ENCODE data around the gene ASXL1. TPM values are rescaled to one million over a fixed set of nuclear protein-coding genes. Genes with fewer than 3 reads are reported as not detected.
"Not testable (repeated sequence)": the region's sequence is repeated elsewhere in the genome, so short reads cannot be mapped to it uniquely, and the experiment has no call there.

The ASXL1 gene
- total and polyA plus RNA-seq, 4 experiments from 2014 or later = 8.8 to 127 (median 73.1) TPM

DNA sequence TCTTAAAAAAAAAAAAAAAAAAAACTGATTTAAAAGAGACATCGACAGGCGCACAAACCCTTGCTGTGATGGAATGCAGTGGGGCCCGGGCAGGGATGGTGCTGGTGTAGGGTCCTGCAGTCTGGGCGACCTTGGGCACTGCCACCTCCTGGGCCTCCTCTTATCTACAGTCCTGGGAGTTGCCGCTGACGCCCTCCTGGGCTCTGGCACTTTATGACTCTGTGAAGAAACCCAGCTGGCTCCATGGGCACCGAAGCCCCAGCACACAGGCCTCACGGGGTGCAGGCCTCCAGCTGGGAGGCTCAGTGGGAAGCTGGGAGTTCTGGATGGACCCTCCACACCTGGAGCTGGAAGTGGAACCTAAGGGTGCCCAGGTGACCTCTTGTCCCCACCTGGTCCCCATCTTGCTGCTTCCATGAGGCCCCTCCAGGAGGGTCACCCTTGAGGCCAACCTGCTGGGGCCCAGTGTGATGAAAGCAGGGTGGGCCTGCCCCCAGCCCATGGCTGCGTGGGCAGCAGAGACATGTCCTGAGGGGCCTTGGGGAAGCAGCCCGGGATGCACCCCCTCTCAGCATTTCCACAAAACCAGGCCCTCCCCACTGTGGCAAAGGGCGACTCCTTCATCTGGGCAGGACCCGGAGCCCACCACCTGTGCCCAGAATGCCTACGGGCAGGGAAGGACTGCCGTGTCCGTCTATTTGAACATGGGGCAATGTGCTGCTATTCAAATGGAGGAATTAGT lies 104.9 kb downstream of the ASXL1 start:
- no peaks in the 10 kb centered on the region for H3K4me1 ChIP-seq (ENCODE audit: insufficient read depth, low read length)
- H3K27ac ChIP-seq (ENCODE audit: low read depth, low read length) = no peak overlapping the region
- peak overlapping the region in 1 of 7 donors; percentile 29 for H3K27ac Mint-ChIP-seq
- no peak overlapping the region for H3K4me3 Mint-ChIP-seq
- no peaks in the 10 kb centered on the region for H3K9me3 ChIP-seq (ENCODE audit: control insufficient read depth in 1 of 2, low read length in 2 of 2)
- no peak for DNase-seq
- ChIA-PET POLR2A (ENCODE audit: partially characterized antibody) (no interaction called here), CTCF (ENCODE audit: partially characterized antibody) (no interaction called here)
- H3K27me3 ChIP-seq (ENCODE audit: insufficient read depth, low read length) = no peaks in the 10 kb centered on the region
- intact Hi-C loops (cut with micrococcal nuclease) = no loop called here
- peaks cover 0 to 2% (median 0%) of the 10 kb centered on the region in 8 donors for H3K9me3 Mint-ChIP-seq
- H3K4me3 ChIP-seq (ENCODE audit: low read length in 2 of 2) = no peak overlapping the region
- peaks cover 0 to 7% (median under 1%) of the 10 kb centered on the region in 4 donors for H3K4me1 Mint-ChIP-seq
- H3K36me3 ChIP-seq (ENCODE audit: insufficient read depth, low read length) = peaks cover 4% of the 10 kb centered on the region
- H3K36me3 Mint-ChIP-seq = peaks cover 0 to 30% of the 10 kb centered on the region in 2 donors
- H3K27me3 Mint-ChIP-seq = no peaks in the 10 kb centered on the region

DNA sequence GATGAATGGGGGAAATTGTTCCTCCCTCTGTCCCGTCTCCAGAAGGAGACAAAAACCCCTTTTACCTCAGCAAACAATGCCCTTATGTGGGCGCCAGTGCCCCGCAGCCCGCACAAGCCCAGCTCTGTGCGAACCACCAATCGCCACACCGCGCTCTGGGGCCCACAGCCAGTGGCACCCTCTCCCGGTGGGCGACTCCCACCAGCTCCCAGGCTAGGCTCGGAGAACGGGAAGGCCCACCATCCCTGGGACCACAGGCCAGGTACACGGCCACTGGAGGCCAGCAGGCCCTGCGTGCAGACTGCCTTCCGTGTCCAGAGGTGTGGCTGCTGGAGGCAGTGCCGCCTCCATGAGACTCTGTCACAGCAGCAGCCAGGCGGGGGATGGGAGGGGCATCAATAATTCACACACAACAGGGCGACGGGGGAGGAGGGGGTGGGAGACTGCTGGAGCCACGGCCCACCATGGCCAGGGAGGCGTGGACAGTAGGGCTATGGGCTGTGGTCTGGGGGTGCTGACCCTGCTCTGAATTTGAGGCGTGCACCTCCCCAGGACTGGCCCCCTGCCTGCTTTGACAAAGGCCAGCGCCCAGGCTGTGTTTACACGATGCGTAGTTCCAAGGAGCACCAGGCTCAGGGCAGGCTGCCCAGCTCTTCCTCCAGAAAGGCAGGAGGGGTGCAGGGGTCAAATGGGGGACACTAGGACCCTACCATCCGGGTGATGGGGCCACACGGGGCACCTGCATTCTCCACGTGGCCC lies 105.7 kb downstream of the ASXL1 start:
- Histone ChIP-seq H3K27me3 (ENCODE audit: insufficient read depth, low read length) (no peaks in the 10 kb centered on the region), H3K4me3 (ENCODE audit: low read length in 2 of 2) (no peak overlapping the region), H3K36me3 (ENCODE audit: insufficient read depth, low read length) (peaks cover 4% of the 10 kb centered on the region), H3K9me3 (ENCODE audit: control insufficient read depth in 1 of 2, low read length in 2 of 2) (no peaks in the 10 kb centered on the region), H3K4me1 (ENCODE audit: insufficient read depth, low read length) (no peaks in the 10 kb centered on the region), H3K27ac (ENCODE audit: low read depth, low read length) (no peak overlapping the region)
- intact Hi-C loops (cut with micrococcal nuclease) = no loop called here
- Mint-ChIP-seq H3K36me3 (peaks cover 0 to 24% of the 10 kb centered on the region in 2 donors), H3K4me3 (no peak overlapping the region), H3K4me1 (peaks cover 0 to 4% (median 0%) of the 10 kb centered on the region in 4 donors), H3K27ac (no peak overlapping the region), H3K9me3 (no peaks in the 10 kb centered on the region), H3K27me3 (no peaks in the 10 kb centered on the region)
- DNase-seq = no peak
- CTCF ChIA-PET (ENCODE audit: partially characterized antibody) = no interaction called here
- POLR2A ChIA-PET (ENCODE audit: partially characterized antibody) = no interaction called here

DNA sequence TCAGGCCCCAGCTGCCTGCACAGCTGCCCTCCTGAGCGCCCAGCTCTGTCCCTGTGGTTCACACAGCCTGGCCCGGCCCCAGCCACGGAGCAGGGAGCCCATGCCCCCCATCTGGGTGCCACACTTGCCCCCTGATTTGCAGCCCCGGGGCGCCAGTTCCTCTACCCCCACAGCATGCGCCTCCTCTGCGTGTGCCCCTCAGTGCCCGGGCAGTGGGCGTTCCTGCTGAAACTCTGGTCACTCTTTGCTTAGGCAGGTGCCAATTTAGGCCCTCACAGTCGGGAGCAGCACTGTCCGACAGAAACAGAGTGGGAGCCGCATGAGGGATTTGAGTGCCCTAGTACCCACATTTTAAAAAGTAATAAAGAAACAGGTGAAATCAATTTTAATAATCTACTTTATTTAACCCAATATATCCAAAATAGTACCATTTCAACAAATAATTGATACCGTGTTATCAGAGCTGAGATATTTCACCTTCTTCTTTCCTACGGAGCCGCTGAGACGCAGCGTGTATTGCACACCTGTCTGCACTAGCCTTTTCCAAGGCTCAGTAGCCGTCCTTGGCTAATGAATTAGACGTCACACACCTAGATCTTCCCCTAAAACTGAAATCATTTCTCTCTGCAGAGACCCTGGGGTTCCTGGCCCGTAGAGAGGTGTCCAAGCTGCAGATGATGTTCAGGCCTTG lies 106.4 kb downstream of the ASXL1 start:
- peaks cover 4% of the 10 kb centered on the region for H3K36me3 ChIP-seq (ENCODE audit: insufficient read depth, low read length)
- H3K27me3 ChIP-seq (ENCODE audit: insufficient read depth, low read length) = no peaks in the 10 kb centered on the region
- no peak for DNase-seq
- no peak overlapping the region for H3K27ac ChIP-seq (ENCODE audit: low read depth, low read length)
- Mint-ChIP-seq H3K27me3 (no peaks in the 10 kb centered on the region), H3K4me1 (peaks cover 0 to 7% (median 0%) of the 10 kb centered on the region in 4 donors), H3K36me3 (peaks cover 0 to 26% of the 10 kb centered on the region in 2 donors), H3K9me3 (no peaks in the 10 kb centered on the region), H3K4me3 (no peak overlapping the region), H3K27ac (peak overlapping the region in 4 of 7 donors; percentile 29 to 74 (median 34))
- H3K4me3 ChIP-seq (ENCODE audit: low read length in 2 of 2) = no peak overlapping the region
- CTCF ChIA-PET (ENCODE audit: partially characterized antibody) = no interaction called here
- POLR2A ChIA-PET (ENCODE audit: partially characterized antibody) = no interaction called here
- no peaks in the 10 kb centered on the region for H3K4me1 ChIP-seq (ENCODE audit: insufficient read depth, low read length)
- H3K9me3 ChIP-seq (ENCODE audit: control insufficient read depth in 1 of 2, low read length in 2 of 2) = no peaks in the 10 kb centered on the region
- intact Hi-C loops (cut with micrococcal nuclease) = no loop called here

DNA sequence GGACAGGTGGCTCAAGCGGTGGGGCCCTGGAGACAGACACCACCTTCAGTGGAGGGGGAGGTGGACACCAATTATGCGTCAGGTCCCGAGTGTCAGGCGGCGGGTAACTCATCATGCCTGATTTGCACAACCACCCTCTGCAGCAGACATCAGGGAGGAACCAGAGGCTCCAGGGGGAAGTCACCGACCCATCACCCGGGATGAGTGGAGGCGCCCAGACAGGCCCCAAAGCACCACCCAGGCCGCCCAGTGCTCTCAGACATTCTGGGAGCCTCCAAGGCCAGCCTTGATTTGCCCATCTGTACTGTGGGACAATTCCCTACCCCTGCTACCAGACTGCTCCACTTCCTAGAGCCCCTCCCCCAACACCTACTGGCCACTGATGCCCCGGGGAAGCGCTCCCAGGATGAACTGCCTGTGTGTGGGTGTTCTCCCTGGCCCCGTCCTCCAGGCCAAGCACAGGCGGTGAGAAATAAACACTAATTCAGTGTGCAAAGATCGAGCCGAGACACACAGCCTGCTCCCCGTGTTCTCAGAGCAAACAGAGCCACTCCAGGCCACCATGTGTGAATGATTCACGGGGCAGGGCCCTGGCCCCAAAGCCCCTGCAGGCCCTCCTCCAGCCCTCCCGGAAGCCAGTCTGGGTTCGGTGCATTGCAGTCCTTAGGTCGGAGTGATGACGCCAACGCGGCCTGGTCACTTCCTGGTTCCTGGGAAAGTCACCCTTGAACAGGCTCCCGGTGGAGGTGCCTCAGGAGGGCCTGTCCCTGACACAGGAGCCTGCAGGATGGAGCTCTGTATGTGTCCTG lies 107.2 kb downstream of the ASXL1 start:
- H3K36me3 ChIP-seq (ENCODE audit: insufficient read depth, low read length) = no peaks in the 10 kb centered on the region
- peak overlapping the region in 4 of 7 donors; percentile 51 to 74 (median 66) for H3K27ac Mint-ChIP-seq
- no peaks in the 10 kb centered on the region for H3K27me3 Mint-ChIP-seq
- intact Hi-C loops (cut with micrococcal nuclease) = no loop called here
- POLR2A ChIA-PET (ENCODE audit: partially characterized antibody) = interaction anchor here (1.1 kb wide), 1 partner anchor 16 kb away, joined by 4 read pairs; no protein-coding TSS in a partner anchor
- H3K36me3 Mint-ChIP-seq = peaks cover 0 to 26% of the 10 kb centered on the region in 2 donors
- H3K4me1 Mint-ChIP-seq = peaks cover 1 to 4% (median 3%) of the 10 kb centered on the region in 4 donors
- no peak overlapping the region for H3K4me3 Mint-ChIP-seq
- H3K9me3 ChIP-seq (ENCODE audit: control insufficient read depth in 1 of 2, low read length in 2 of 2) = no peaks in the 10 kb centered on the region
- H3K27ac ChIP-seq (ENCODE audit: low read depth, low read length) = no peak overlapping the region
- no peaks in the 10 kb centered on the region for H3K27me3 ChIP-seq (ENCODE audit: insufficient read depth, low read length)
- H3K9me3 Mint-ChIP-seq = no peaks in the 10 kb centered on the region
- H3K4me3 ChIP-seq (ENCODE audit: low read length in 2 of 2) = no peak overlapping the region
- H3K4me1 ChIP-seq (ENCODE audit: insufficient read depth, low read length) = no peaks in the 10 kb centered on the region
- CTCF ChIA-PET (ENCODE audit: partially characterized antibody) = no interaction called here
- peak in 1 of 5 donors; percentile 12 for DNase-seq

DNA sequence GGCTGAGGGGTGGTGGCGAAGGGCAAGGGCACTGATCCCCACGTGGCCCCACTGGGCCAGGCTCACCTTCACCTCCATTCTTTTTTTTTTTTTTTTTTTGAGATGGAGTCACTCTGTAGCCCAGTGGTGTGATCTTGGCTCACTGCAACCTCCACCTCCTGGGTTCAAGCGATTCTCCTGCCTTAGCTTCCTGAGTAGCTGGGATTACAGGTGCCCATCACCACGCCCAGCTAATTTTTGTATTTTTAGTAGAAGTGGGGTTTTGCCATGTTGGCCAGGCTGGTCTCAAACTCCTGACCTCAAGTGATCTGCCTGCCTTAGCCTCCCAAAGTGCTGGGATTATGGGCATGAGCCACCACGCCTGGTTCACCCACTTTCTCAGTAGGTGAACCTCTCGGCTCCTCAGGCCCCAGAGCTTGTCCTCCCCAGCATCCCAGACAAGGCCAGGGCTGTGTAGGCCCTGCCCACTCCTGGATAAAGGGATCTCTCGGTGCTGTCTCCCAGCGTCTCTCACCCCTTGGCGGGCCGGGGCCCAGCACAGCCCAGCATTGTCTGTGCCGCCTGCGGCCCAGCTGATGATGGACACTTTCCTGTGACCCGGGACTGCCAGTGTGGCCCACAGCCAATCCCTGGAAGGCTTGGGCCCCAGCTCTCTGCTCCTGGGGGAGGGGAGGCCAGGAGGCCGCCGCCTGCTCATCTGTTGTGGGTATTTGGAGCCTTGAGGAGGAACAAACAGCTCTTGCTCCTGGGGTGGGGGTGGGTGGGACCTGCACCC lies 108.0 kb downstream of the ASXL1 start:
- intact Hi-C loops (cut with micrococcal nuclease); CTCF ChIA-PET (ENCODE audit: partially characterized antibody); H3K4me3 Mint-ChIP-seq; H3K9me3 Mint-ChIP-seq; H3K27me3 Mint-ChIP-seq; H3K4me1 Mint-ChIP-seq; H3K36me3 ChIP-seq (ENCODE audit: insufficient read depth, low read length); H3K4me3 ChIP-seq (ENCODE audit: low read length in 2 of 2); H3K4me1 ChIP-seq (ENCODE audit: insufficient read depth, low read length); H3K27me3 ChIP-seq (ENCODE audit: insufficient read depth, low read length); H3K27ac ChIP-seq (ENCODE audit: low read depth, low read length); H3K9me3 ChIP-seq (ENCODE audit: control insufficient read depth in 1 of 2, low read length in 2 of 2): not testable (repeated sequence)
- peaks cover 0 to 27% of the 10 kb centered on the region in 2 donors for H3K36me3 Mint-ChIP-seq
- POLR2A ChIA-PET (ENCODE audit: partially characterized antibody) = interaction anchor here (1.1 to 1.2 kb wide), 2 partner anchors 12 to 17 kb away, joined by 3 to 4 read pairs; no protein-coding TSS in a partner anchor
- peak in 1 of 5 donors; percentile 1 for DNase-seq
- peak overlapping the region in 1 of 7 donors; percentile 61 for H3K27ac Mint-ChIP-seq

DNA sequence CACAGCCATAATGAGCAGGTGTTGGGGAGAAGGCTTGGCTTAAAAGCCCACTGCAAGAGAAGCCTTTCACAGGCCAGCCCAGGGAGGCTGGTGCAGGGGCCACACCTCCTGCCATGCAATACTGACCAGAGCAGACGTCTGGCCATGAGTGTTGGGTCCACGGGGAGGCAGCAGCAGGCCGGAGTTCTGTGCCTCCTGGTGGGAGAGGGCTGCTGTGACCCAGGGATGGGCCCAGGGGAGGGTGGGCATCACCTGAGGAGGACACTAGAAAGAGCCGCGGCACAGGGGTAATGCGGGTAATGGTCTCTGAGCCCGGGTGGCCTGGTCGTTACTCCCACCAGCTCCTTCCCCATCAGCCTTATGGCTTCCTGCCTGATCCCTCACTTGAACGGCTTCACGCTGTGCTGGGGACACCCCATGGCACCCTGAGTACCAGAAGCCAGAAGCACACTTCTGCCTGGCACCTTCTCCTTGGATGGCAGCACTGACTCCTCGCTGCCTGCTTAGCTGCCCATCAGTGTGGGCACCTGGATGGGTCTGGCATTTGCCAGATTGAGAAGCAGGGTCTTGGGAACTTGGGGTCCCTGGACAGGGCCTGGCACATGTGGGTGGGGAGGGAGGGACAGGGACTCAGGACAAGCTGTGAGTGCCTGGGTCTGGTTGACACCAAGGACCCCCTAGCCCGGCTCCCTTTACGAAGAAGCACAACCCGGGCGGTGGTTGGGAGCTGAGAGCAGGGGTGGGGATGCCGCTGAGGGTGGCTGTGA lies 108.8 kb downstream of the ASXL1 start:
- Mint-ChIP-seq H3K4me1 (peaks cover 7 to 14% (median 10%) of the 10 kb centered on the region in 4 donors), H3K4me3 (no peak overlapping the region), H3K36me3 (peaks cover 0 to 30% of the 10 kb centered on the region in 2 donors), H3K27ac (peak overlapping the region in 4 of 7 donors; percentile 11 to 70 (median 37)), H3K9me3 (no peaks in the 10 kb centered on the region), H3K27me3 (no peaks in the 10 kb centered on the region)
- Histone ChIP-seq H3K4me1 (ENCODE audit: insufficient read depth, low read length) (no peaks in the 10 kb centered on the region), H3K4me3 (ENCODE audit: low read length in 2 of 2) (no peak overlapping the region), H3K27ac (ENCODE audit: low read depth, low read length) (no peak overlapping the region), H3K36me3 (ENCODE audit: insufficient read depth, low read length) (no peaks in the 10 kb centered on the region), H3K27me3 (ENCODE audit: insufficient read depth, low read length) (no peaks in the 10 kb centered on the region), H3K9me3 (ENCODE audit: control insufficient read depth in 1 of 2, low read length in 2 of 2) (no peaks in the 10 kb centered on the region)
- intact Hi-C loops (cut with micrococcal nuclease) = no loop called here
- CTCF ChIA-PET (ENCODE audit: partially characterized antibody) = no interaction called here
- DNase-seq = peak in 1 of 5 donors; percentile 17
- POLR2A ChIA-PET (ENCODE audit: partially characterized antibody) = interaction anchor here (1.2 kb wide), 1 partner anchor 13 kb away, joined by 3 read pairs; no protein-coding TSS in a partner anchor

Measured in CD4-positive, alpha-beta memory T cell (primary cell).